HCT116 (cell line): ENCODE results near the gene DOK6. TPM values are rescaled to one million over a fixed set of nuclear protein-coding genes. Genes with fewer than 3 reads are reported as not detected.

Experiments used
- ATAC-seq: fragments of 200-7000 bp; cut with Tn5 transposase; 2 replicates; pipeline ENCODE4 v1.9.1; 2020; ENCODE audit warnings: mild to moderate bottlenecking, moderate library complexity
- BruUV-seq: library from RNA; stranded (reverse); fragments of 400-500 nt; replicated peaks from 2 replicates; lab custom pipeline; 2021; lab: Mats Ljungman, UMichigan
- CTCF ChIA-PET: fragments of 300-600 bp; sonication (Branson Sonifier 250); formaldehyde crosslinking; loops from one replicate; lab custom pipeline; 2021; ENCODE audit warnings: antibody characterized with exemption; lab: Charles Lee
- POLR2A ChIA-PET: fragments of 300-600, 350-600 bp; sonication (Branson Sonifier 250); formaldehyde crosslinking; loops from one replicate; lab custom pipeline; 2021; ENCODE audit warnings: antibody characterized with exemption; lab: Charles Lee
- RAD21 ChIA-PET, 2 experiments: fragments of 300-600 bp; sonication (Branson Sonifier 250); formaldehyde crosslinking; loops; one replicate each; lab custom pipeline; 2023; ENCODE audit warnings: low total read pairs in 2 of 2; ENCODE audit not compliant: uncharacterized antibody in 2 of 2, unreplicated experiment in 2 of 2, low non-redundant PET in 1 of 2; lab: Charles Lee
- DNase-seq: peaks from one replicate; pipeline ENCODE4 v3.0.0-alpha.2; 2010; ENCODE audit warnings: low read depth, low spot score
- H2AFZ ChIP-seq: fragments of 200-600 bp; shearing (Covaris generic), sonication (generic); 2 replicates; pipeline ENCODE4 v1.6.1; 2017; ENCODE audit warnings: low read depth, mixed run types, mixed read lengths, antibody characterized with exemption, low read length; ENCODE audit not compliant: poor library complexity, severe bottlenecking
- H3K27ac ChIP-seq: 2 replicates; pipeline ENCODE4 v1.5.1; 2012; ENCODE audit warnings: low read depth, low read length
- H3K27me3 ChIP-seq: fragments of 200-600 bp; sonication (generic); 2 replicates; pipeline ENCODE4 v1.6.1; 2016; ENCODE audit warnings: mixed run types, low read length, mixed read lengths; ENCODE audit not compliant: insufficient read depth
- H3K36me3 ChIP-seq, 2 experiments: fragments of 200-500 bp in 1 of 2; fragments of 200-600 bp in 1 of 2; sonication (Bioruptor generic) in 1 of 2; sonication (generic) in 1 of 2; 2 replicates each; pipeline versions ENCODE4 v1.5.1 to v1.6.1; 2014 to 2016; ENCODE audit warnings: low read length in 2 of 2, inconsistent platforms in 1 of 2, mixed read lengths in 1 of 2, mixed run types in 1 of 2; ENCODE audit not compliant: insufficient read depth in 2 of 2, control insufficient read depth in 1 of 2
- H3K4me1 ChIP-seq, 2 experiments: fragments of 200-600 bp in 1 of 2; sonication (generic) in 1 of 2; 2 replicates each; pipeline versions ENCODE4 v1.5.1 to v1.6.1; 2012 to 2017; ENCODE audit warnings: low read length in 2 of 2, inconsistent platforms in 1 of 2, mild to moderate bottlenecking in 1 of 2, mixed read lengths in 1 of 2, mixed run types in 1 of 2, moderate library complexity in 1 of 2; ENCODE audit not compliant: insufficient read depth in 2 of 2, control insufficient read depth in 1 of 2
- H3K4me2 ChIP-seq: fragments of 200-600 bp; sonication (generic); 2 replicates; pipeline ENCODE4 v1.6.1; 2017; ENCODE audit warnings: mixed run types, low read length, mixed read lengths
- H3K4me3 ChIP-seq, 2 experiments: fragments of 200-600 bp in 1 of 2; sonication (generic) in 1 of 2; replicated peaks in 1 of 2; 2 replicates each; pipeline ENCODE4 v1.5.1; 2011 to 2016; ENCODE audit warnings: low read length in 2 of 2, control low read depth in 1 of 2, low read depth in 1 of 2, mild to moderate bottlenecking in 1 of 2, mixed read lengths in 1 of 2, mixed run types in 1 of 2
- H3K79me2 ChIP-seq: fragments of 200-600 bp; sonication (generic); 2 replicates; pipeline ENCODE4 v1.6.1; 2017; ENCODE audit warnings: mild to moderate bottlenecking, mixed run types, low read length, moderate library complexity, mixed read lengths; ENCODE audit not compliant: insufficient read depth
- H3K9ac ChIP-seq: fragments of 200-600 bp; sonication (generic); 2 replicates; pipeline ENCODE4 v1.6.1; 2016; ENCODE audit warnings: low read length, mixed read lengths
- H3K9me2 ChIP-seq: fragments of 200-600 bp; sonication (generic), shearing (Covaris generic); 2 replicates; pipeline ENCODE4 v1.6.1; 2017; ENCODE audit warnings: mixed run types, mild to moderate bottlenecking, moderate library complexity; ENCODE audit not compliant: insufficient read depth
- H3K9me3 ChIP-seq, 2 experiments: fragments of 200-500 bp in 1 of 2; fragments of 200-600 bp in 1 of 2; sonication (Bioruptor generic) in 1 of 2; sonication (generic) in 1 of 2; 2 replicates each; pipeline ENCODE4 v1.6.1; 2014 to 2017; ENCODE audit warnings: low read length in 2 of 2, mixed read lengths in 2 of 2, inconsistent platforms in 1 of 2, low read depth in 1 of 2, mild to moderate bottlenecking in 1 of 2, mixed run types in 1 of 2, moderate library complexity in 1 of 2; ENCODE audit not compliant: control insufficient read depth in 1 of 2, insufficient read depth in 1 of 2
- H4K20me1 ChIP-seq: fragments of 200-600 bp; sonication (generic), shearing (Covaris generic); 2 replicates; pipeline ENCODE4 v1.6.1; 2017; ENCODE audit warnings: mixed run types, mild to moderate bottlenecking, moderate library complexity; ENCODE audit not compliant: insufficient read depth
- CBX3 ChIP-seq: IDR thresholded peaks from 2 replicates; pipeline ENCODE4 v1.6.1; 2012; ENCODE audit warnings: low read depth
- ELF1 ChIP-seq: IDR thresholded peaks from 2 replicates; pipeline ENCODE4 v1.6.1; 2012; ENCODE audit warnings: low read depth, borderline replicate concordance
- POLR2A ChIP-seq: IDR thresholded peaks from 2 replicates; pipeline ENCODE4 v1.7.0; 2011; ENCODE audit warnings: borderline replicate concordance; ENCODE audit not compliant: insufficient read depth, insufficient read length; ENCODE audit errors: extremely low read depth
- POLR2AphosphoS5 ChIP-seq: IDR thresholded peaks from 2 replicates; pipeline ENCODE4 v1.6.1; 2011; ENCODE audit warnings: mild to moderate bottlenecking, low read depth, low read length, moderate library complexity
- SIN3A ChIP-seq: IDR thresholded peaks from 2 replicates; pipeline ENCODE4 v1.6.1; 2012; ENCODE audit warnings: low read depth
- SRF ChIP-seq: IDR thresholded peaks from 2 replicates; pipeline ENCODE4 v1.6.1; 2012; ENCODE audit warnings: low read depth
- TCF7L2 ChIP-seq: IDR thresholded peaks from 2 replicates; pipeline ENCODE4 v1.7.0; 2011; ENCODE audit warnings: borderline replicate concordance, inconsistent platforms; ENCODE audit not compliant: insufficient read depth, insufficient read length; ENCODE audit errors: extremely low read depth
- ZFX ChIP-seq: fragments of 450-650 bp; IDR thresholded peaks from 2 replicates; pipeline ENCODE4 v1.6.1; 2017
- intact Hi-C: fragments of 100-400 bp; cut with micrococcal nuclease; formaldehyde crosslinking; loops from 2 replicates; pipeline ENCODE4 v1.10.0; 2022
- total RNA-seq: library from RNA; stranded (reverse); gene quantifications from one replicate; pipeline ENCODE4 v1.2.1, GENCODE V29; 2021; ENCODE audit not compliant: unreplicated experiment
- TF ChIP-seq, protein P1 (sequence below): IDR thresholded peaks from 2 replicates; pipeline ENCODE4 v1.6.1; 2011; ENCODE audit warnings: mild to moderate bottlenecking, low read length, moderate library complexity; ENCODE audit not compliant: insufficient replicate concordance; ENCODE audit errors: extremely low read depth
- TF ChIP-seq, protein P2 (sequence below): IDR thresholded peaks from 2 replicates; pipeline ENCODE4 v1.6.1; 2012

The DOK6 gene
- total RNA-seq, 1 experiment from 2014 or later, result not detected

GRCh38 chr18:69487488-69488394, 87.1 kb downstream of the DOK6 start:
- RAD21 ChIA-PET, result no interaction called here
- CTCF ChIA-PET, result no interaction called here
- Histone ChIP-seq H3K9ac (no peak overlapping the region), H3K4me2 (no peak overlapping the region), H3K79me2 (no peaks in the 10 kb centered on the region), H3K4me1 (no peaks in the 10 kb centered on the region), H3K4me3 (no peak overlapping the region), H3K9me3 (no peaks in the 10 kb centered on the region), H2AFZ (no peak overlapping the region), H3K36me3 (no peaks in the 10 kb centered on the region), H3K27me3 (no peaks in the 10 kb centered on the region), H4K20me1 (no peaks in the 10 kb centered on the region), H3K27ac (no peak overlapping the region), H3K9me2 (no peaks in the 10 kb centered on the region)
- ATAC-seq (no peak), DNase-seq (no peak)
- no TSS peak for BruUV-seq
- intact Hi-C loops, result no loop called here
- TF ChIP-seq CBX3, result no peak
- TF ChIP-seq TCF7L2, result no peak
- no peak for TF ChIP-seq ELF1
- TF ChIP-seq POLR2AphosphoS5, result no peak
- TF ChIP-seq SIN3A, result no peak
- no peak for TF ChIP-seq POLR2A
- TF ChIP-seq SRF, result no peak
- TF ChIP-seq ZFX, result no peak
- TF ChIP-seq, protein P1, sequence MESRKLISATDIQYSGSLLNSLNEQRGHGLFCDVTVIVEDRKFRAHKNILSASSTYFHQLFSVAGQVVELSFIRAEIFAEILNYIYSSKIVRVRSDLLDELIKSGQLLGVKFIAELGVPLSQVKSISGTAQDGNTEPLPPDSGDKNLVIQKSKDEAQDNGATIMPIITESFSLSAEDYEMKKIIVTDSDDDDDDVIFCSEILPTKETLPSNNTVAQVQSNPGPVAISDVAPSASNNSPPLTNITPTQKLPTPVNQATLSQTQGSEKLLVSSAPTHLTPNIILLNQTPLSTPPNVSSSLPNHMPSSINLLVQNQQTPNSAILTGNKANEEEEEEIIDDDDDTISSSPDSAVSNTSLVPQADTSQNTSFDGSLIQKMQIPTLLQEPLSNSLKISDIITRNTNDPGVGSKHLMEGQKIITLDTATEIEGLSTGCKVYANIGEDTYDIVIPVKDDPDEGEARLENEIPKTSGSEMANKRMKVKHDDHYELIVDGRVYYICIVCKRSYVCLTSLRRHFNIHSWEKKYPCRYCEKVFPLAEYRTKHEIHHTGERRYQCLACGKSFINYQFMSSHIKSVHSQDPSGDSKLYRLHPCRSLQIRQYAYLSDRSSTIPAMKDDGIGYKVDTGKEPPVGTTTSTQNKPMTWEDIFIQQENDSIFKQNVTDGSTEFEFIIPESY, result no peak
- TF ChIP-seq, protein P2, sequence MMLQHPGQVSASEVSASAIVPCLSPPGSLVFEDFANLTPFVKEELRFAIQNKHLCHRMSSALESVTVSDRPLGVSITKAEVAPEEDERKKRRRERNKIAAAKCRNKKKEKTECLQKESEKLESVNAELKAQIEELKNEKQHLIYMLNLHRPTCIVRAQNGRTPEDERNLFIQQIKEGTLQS, result no peak
- POLR2A ChIA-PET, result no interaction called here
